Caco-2 (cell line): ENCODE measurements around the gene SPAG4. TPM values are rescaled to one million over a fixed set of nuclear protein-coding genes. Genes with fewer than 3 reads are reported as not detected.

ENCODE experiments used
- BruUV-seq: library from RNA; stranded (reverse); fragments of 400-500 nt; replicated peaks from 2 replicates; lab custom pipeline; 2021; lab: Mats Ljungman, UMichigan
- CTCF ChIA-PET: fragments of 300-600 bp; sonication (Branson Sonifier 250); formaldehyde crosslinking; loops from one replicate; lab custom pipeline; 2022; ENCODE audit warnings: antibody characterized with exemption; lab: Charles Lee
- POLR2A ChIA-PET: fragments of 300-600 bp; sonication (Branson Sonifier 250); formaldehyde crosslinking; loops from one replicate; lab custom pipeline; 2022; ENCODE audit warnings: antibody characterized with exemption; lab: Charles Lee
- DNase-seq, 2 experiments: peaks; one replicate each; pipeline versions ENCODE4 v3.0.0 to v3.0.0-alpha.2; 2020 to 2022
- H3K27me3 ChIP-seq: replicated peaks from 2 replicates; pipeline ENCODE4 v1.6.0; 2011; ENCODE audit warnings: low read length; ENCODE audit not compliant: control insufficient read depth, insufficient read depth
- H3K36me3 ChIP-seq: 2 replicates; pipeline ENCODE4 v1.5.1; 2011; ENCODE audit warnings: low read length; ENCODE audit not compliant: control insufficient read depth, insufficient read depth
- H3K4me1 ChIP-seq: fragments of 250-450 bp; sonication (Bioruptor Pico); 2 replicates; pipeline ENCODE4 v1.5.1; 2020; ENCODE audit warnings: mild to moderate bottlenecking
- H3K4me3 ChIP-seq: 2 replicates; pipeline ENCODE4 v1.5.1; 2011; ENCODE audit warnings: low read depth, mild to moderate bottlenecking, control low read depth, low read length
- H3K9me3 ChIP-seq: fragments of 250-450 bp; sonication (Bioruptor Pico); 2 replicates; pipeline ENCODE4 v1.5.1; 2020; ENCODE audit warnings: mild to moderate bottlenecking, moderate library complexity
- H3K27ac Mint-ChIP-seq: one replicate; pipeline ENCODE4 v1.8.0; 2022; ENCODE audit warnings: mixed read lengths; ENCODE audit not compliant: unreplicated experiment
- H3K27me3 Mint-ChIP-seq: one replicate; pipeline ENCODE4 v1.8.0; 2022; ENCODE audit warnings: mixed read lengths; ENCODE audit not compliant: insufficient read depth, unreplicated experiment
- H3K36me3 Mint-ChIP-seq: one replicate; pipeline ENCODE4 v1.8.0; 2022; ENCODE audit warnings: mild to moderate bottlenecking, mixed read lengths; ENCODE audit not compliant: insufficient read depth, unreplicated experiment
- H3K4me1 Mint-ChIP-seq: one replicate; pipeline ENCODE4 v1.8.0; 2022; ENCODE audit warnings: low read depth, mixed read lengths; ENCODE audit not compliant: unreplicated experiment
- H3K4me3 Mint-ChIP-seq: one replicate; pipeline ENCODE4 v1.8.0; 2022; ENCODE audit warnings: mild to moderate bottlenecking, moderate library complexity, mixed read lengths; ENCODE audit not compliant: unreplicated experiment
- H3K9me3 Mint-ChIP-seq: one replicate; pipeline ENCODE4 v1.8.0; 2022; ENCODE audit warnings: mixed read lengths; ENCODE audit not compliant: unreplicated experiment
- CTCF ChIP-seq, 2 experiments: fragments of 200-600 bp in 1 of 2; IDR thresholded peaks; 1 replicate in 1 of 2; 2 replicates in 1 of 2; pipeline versions ENCODE4 v1.5.1 to v1.8.0; 2011 to 2022; ENCODE audit warnings: antibody characterized with exemption in 1 of 2, control low read depth in 1 of 2, inconsistent platforms in 1 of 2, low read depth in 1 of 2, low read length in 1 of 2, mild to moderate bottlenecking in 1 of 2, moderate library complexity in 1 of 2; ENCODE audit not compliant: insufficient read depth in 1 of 2, severe bottlenecking in 1 of 2, unreplicated experiment in 1 of 2
- intact Hi-C: fragments of 100-400 bp; cut with micrococcal nuclease; formaldehyde crosslinking; loops from one replicate; pipeline ENCODE4 v1.10.0; 2022; ENCODE audit not compliant: unreplicated experiment
- total RNA-seq: library from RNA; stranded (reverse); gene quantifications from 2 replicates; pipeline ENCODE4 v1.2.3, GENCODE V29; 2022

Gene SPAG4
- total RNA-seq, 1 experiment from 2014 or later, result 5.4 TPM

- intact Hi-C loops, result loop anchor here (2.0 kb wide), 1 partner anchor 19 kb away; no protein-coding TSS in a partner anchor
- Mint-ChIP-seq H3K4me1 (peaks cover 47% of the 10 kb centered on the region), H3K27ac (peak overlapping the region; percentile 41), H3K36me3 (peaks cover 65% of the 10 kb centered on the region), H3K9me3 (no peaks in the 10 kb centered on the region), H3K27me3 (no peaks in the 10 kb centered on the region), H3K4me3 (no peak overlapping the region)
- Histone ChIP-seq H3K4me1 (peaks cover 24% of the 10 kb centered on the region), H3K9me3 (no peaks in the 10 kb centered on the region), H3K36me3 (peaks cover 9% of the 10 kb centered on the region), H3K4me3 (no peak overlapping the region), H3K27me3 (no peaks in the 10 kb centered on the region)
- CTCF ChIA-PET, result interaction anchor here (0.8 to 3.3 kb wide), 3 partner anchors 17 to 138 kb away, joined by 3 to 17 read pairs (median 4); no protein-coding TSS in a partner anchor
- no TSS peak for BruUV-seq
- POLR2A ChIA-PET, result interaction anchor here (0.6 to 1.4 kb wide), 5 partner anchors 19 to 318 kb away, joined by 4 to 19 read pairs (median 4); partner anchors contain the start of genes RBM39, SCAND1 and SPAG4
- peak; percentile 60 to 67 for DNase-seq
- TF ChIP-seq CTCF (IDR thresholded peaks at IDR 0.05; ENCODE audit: insufficient read depth in 1 of 2, low read depth in 1 of 2, low read length in 1 of 2, severe bottlenecking in 1 of 2, unreplicated experiment in 1 of 2), result no peak
Measured at GRCh38 chr20:35635652-35636051, 20.0 kb downstream of the SPAG4 start.

DNA sequence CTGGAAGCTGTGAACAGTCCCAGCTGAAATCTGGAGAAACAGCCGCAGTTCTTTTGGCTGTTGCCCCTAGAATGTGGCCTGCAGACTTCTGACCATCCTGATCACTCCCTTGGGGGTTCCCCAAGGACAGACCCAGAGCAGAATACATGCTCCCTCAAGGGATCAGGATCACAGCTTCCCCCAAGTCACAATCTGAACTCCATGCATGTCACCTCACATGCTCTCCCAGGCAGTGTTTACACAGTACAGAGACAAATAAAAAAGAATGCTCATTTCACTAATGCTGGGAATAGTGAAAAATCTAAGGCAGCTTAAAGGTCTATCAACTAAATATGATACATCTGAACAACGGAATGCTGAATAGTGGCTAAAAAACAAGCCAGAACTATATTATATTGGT is 20.5 kb downstream of the SPAG4 start:
- H3K9me3 Mint-ChIP-seq, result no peaks in the 10 kb centered on the region
- no peak overlapping the region for H3K4me3 ChIP-seq
- peaks cover 24% of the 10 kb centered on the region for H3K4me1 ChIP-seq
- H3K27ac Mint-ChIP-seq, result peak overlapping the region; percentile 41
- no peak overlapping the region for H3K4me3 Mint-ChIP-seq
- peaks cover 50% of the 10 kb centered on the region for H3K4me1 Mint-ChIP-seq
- no peaks in the 10 kb centered on the region for H3K27me3 ChIP-seq
- no peaks in the 10 kb centered on the region for H3K9me3 ChIP-seq
- DNase-seq, result no peak
- H3K27me3 Mint-ChIP-seq, result no peaks in the 10 kb centered on the region
- H3K36me3 ChIP-seq, result peaks cover 7% of the 10 kb centered on the region
- ChIA-PET CTCF (interaction anchor here (0.8 to 3.3 kb wide), 3 partner anchors 17 to 138 kb away, joined by 3 to 17 read pairs (median 4); no protein-coding TSS in a partner anchor), POLR2A (interaction anchor here (0.6 to 1.4 kb wide), 5 partner anchors 19 to 318 kb away, joined by 4 to 19 read pairs (median 4); partner anchors contain the start of genes RBM39, SCAND1 and SPAG4)
- TF ChIP-seq CTCF (IDR thresholded peaks at IDR 0.05; ENCODE audit: insufficient read depth in 1 of 2, low read depth in 1 of 2, low read length in 1 of 2, severe bottlenecking in 1 of 2, unreplicated experiment in 1 of 2), result no peak
- peaks cover 65% of the 10 kb centered on the region for H3K36me3 Mint-ChIP-seq
- intact Hi-C loops, result no loop called here
- BruUV-seq, result no TSS peak

DNA sequence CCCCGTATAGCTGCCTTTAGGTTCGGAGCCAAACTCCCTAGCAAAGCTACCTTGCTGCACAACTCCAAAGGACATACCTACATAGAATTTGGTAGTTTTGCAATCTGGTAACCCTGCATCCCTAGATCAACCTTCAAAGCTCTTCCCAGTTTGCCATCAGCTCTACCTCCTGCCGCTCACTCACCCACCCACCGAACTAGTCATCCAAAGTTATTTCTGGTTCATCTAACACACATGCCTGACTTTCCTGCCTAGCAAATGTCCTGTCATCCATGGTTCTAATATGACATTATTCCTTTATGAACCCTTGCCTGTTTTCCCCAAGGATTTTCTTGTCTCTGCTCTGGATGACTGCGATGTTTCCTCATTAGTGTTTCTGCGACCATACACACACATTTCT is 21.6 kb downstream of the SPAG4 start:
- Mint-ChIP-seq H3K36me3 (peaks cover 63% of the 10 kb centered on the region), H3K4me1 (peaks cover 50% of the 10 kb centered on the region), H3K27ac (peak overlapping the region; percentile 12), H3K27me3 (no peaks in the 10 kb centered on the region), H3K9me3 (no peaks in the 10 kb centered on the region), H3K4me3 (no peak overlapping the region)
- Histone ChIP-seq H3K9me3 (no peaks in the 10 kb centered on the region), H3K4me3 (no peak overlapping the region), H3K27me3 (no peaks in the 10 kb centered on the region), H3K4me1 (peaks cover 24% of the 10 kb centered on the region), H3K36me3 (peaks cover 5% of the 10 kb centered on the region)
- intact Hi-C loops, result no loop called here
- BruUV-seq, result no TSS peak
- no peak for DNase-seq
- ChIA-PET CTCF (interaction anchor here (0.6 kb wide), 1 partner anchor 23 kb away, joined by 3 read pairs; no protein-coding TSS in a partner anchor), POLR2A (interaction anchor here (0.5 kb wide), 1 partner anchor 96 kb away, joined by 4 read pairs; no protein-coding TSS in a partner anchor)
- TF ChIP-seq CTCF (IDR thresholded peaks at IDR 0.05; ENCODE audit: insufficient read depth in 1 of 2, low read depth in 1 of 2, low read length in 1 of 2, severe bottlenecking in 1 of 2, unreplicated experiment in 1 of 2), result no peak
